Astrocyte of the spinal cord (primary cell): ENCODE measurements around the gene MGAT5B.
A peak's percentile ranks its signal among the peaks of the same experiment; 100 is the strongest.

Experiments used
- DNase-seq: peaks from one replicate; pipeline ENCODE4 v3.0.0; 2011; ENCODE audit warnings: low read depth, low spot score
- H3K4me3 ChIP-seq: 2 replicates; pipeline ENCODE4 v1.5.1; 2011; ENCODE audit warnings: low read depth, mild to moderate bottlenecking, low read length, moderate library complexity
- in situ Hi-C: cut with HindIII; loops from 2 replicates; pipeline ENCODE4 v1.10.0; 2017; ENCODE audit warnings: low sequenced_read_pairs
- TF ChIP-seq, protein P1 (sequence below): IDR thresholded peaks from 2 replicates; pipeline ENCODE4 v1.5.1; 2012; ENCODE audit warnings: low read depth, mild to moderate bottlenecking, low read length, inconsistent platforms

The MGAT5B gene

DNA sequence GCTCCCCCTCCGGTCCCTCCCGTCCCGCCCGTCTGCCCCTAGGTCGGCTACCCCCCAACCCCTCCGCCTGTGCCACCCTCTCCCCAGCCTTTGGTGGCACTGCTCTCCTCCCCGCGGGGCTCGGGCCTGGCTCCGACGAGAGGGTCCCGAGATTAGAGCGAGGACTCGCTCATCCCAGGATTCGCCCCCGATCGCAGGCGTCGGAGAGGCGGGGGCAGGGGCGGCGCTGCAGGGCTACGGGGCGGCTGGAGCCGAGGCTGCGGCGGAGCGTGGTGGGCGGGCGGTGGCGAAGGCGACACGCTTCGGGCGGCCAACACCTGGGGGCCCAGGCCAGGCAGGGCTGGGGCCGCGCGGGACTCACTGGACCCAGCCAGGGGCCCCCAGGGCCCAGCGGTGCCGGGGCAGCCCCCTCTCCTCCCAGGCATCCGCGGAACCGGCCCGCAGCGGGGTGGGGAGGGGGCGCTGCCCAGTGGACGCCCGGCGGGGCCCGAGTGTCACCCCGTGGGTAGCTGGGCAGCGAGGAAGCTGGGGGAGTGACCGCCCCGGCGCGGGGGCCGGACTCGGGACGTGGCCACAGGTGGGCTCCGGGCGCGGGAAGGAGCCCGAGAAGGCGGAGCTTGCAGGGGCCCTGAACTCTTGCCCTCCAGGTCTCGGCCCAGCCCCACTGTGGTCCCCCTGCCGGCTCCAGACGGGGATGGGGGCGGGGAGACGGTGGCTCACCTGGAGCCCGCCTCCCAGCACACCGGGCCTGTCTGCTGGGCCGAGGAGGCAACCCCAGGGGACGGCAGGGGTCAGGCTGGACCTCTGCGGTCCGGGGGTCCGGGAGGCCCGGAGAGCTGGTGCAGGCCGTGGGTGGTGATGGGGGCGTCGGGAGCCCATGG is 1.5 kb downstream of the MGAT5B start:
- peak overlapping the region; percentile 24 for H3K4me3 ChIP-seq
- TF ChIP-seq, protein P1, sequence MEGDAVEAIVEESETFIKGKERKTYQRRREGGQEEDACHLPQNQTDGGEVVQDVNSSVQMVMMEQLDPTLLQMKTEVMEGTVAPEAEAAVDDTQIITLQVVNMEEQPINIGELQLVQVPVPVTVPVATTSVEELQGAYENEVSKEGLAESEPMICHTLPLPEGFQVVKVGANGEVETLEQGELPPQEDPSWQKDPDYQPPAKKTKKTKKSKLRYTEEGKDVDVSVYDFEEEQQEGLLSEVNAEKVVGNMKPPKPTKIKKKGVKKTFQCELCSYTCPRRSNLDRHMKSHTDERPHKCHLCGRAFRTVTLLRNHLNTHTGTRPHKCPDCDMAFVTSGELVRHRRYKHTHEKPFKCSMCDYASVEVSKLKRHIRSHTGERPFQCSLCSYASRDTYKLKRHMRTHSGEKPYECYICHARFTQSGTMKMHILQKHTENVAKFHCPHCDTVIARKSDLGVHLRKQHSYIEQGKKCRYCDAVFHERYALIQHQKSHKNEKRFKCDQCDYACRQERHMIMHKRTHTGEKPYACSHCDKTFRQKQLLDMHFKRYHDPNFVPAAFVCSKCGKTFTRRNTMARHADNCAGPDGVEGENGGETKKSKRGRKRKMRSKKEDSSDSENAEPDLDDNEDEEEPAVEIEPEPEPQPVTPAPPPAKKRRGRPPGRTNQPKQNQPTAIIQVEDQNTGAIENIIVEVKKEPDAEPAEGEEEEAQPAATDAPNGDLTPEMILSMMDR: no peak
- no peak for DNase-seq
- in situ Hi-C loops: no loop called here

DNA sequence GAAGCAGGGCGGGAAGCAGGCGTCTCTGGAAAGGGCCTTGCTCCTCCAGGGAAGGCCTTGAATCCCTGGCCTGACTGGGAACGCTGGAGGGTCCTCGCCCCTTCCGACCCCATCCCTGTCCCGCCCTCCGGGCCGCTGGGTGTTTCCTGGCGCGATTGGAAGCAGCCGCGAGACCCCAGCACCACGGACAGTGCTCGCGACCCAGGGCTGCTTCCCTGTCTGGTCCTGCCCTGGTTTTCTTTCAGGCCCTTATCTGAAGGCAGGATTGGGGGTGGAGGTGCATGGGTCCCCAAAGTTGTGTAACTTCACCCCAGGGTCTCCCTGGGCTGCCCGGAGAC is 2.1 kb downstream of the MGAT5B start:
- H3K4me3 ChIP-seq: no peak overlapping the region
- TF ChIP-seq, protein P1: no peak
- in situ Hi-C loops: no loop called here
- DNase-seq: no peak

DNA sequence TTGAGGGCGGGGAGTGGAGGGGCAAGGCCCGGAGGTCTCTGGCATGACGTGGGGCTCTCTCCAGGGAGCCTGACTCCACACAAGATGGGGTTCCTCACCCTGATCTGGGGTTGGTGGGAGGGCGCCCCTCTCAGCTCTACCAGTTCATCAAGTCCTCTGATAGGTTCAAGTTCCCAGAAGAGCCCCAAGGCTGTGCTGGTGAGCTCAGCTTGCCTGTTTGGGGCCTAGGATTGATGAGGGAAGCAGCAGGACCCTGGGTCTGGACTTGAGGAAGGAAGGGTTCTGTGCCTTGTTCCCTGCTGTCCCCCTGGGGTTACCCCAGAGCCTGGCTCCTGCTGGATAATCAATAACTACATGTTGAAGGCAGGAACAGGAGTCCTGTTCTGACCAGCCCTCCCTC is 3.5 kb downstream of the MGAT5B start:
- no peak overlapping the region for H3K4me3 ChIP-seq
- in situ Hi-C loops: no loop called here
- DNase-seq: no peak
- TF ChIP-seq, protein P1: no peak

DNA sequence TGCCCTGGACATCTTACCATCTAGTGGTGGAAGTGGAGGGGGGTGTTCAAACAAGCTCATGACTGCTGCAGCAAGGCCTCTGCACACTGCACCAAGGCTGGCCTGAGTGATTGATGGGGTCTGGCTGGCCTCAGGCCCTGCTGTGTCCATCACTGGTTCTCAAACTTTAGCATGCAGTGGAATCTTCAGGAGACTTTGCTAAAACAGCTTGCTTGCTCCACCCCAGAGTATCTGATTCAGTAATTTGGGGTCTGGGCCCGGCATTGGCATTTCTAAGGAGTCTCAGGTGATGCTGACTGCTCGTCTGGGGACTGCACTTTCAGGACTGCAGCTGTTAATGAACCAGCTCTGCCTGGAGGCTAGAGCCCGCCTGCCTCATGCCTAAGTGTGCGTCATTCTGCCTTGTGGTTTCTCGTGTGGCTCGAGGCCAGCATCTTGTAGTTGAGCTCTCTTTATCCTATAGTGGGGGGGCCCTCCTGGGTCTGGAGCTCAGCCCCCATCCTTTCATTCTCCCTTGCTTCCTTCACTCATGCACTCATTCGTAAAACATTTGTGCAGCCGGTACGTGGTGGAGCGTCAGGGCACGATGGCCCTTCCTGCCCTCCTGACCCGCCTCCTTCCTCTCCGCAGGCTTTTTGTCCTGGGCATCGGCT is 4.1 kb downstream of the MGAT5B start:
- no peak overlapping the region for H3K4me3 ChIP-seq
- peak; percentile 96 for DNase-seq
- TF ChIP-seq, protein P1: no peak
- in situ Hi-C loops: no loop called here

DNA sequence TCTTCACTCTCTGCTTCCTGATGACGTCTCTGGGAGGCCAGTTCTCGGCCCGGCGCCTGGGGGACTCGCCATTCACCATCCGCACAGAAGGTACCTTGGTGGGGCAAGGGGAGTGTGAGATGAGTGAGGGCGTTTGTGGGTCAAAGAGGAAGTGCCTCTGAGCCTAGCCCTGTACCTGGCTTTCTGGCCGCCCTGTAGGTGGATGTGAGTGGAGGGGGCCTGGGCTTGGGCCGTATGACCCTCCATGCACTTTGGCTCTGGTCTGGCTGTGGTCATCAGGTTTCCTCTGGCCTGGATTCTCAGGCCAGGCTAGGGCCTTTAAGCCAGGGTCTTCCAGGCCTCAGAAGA is 4.6 kb downstream of the MGAT5B start:
- TF ChIP-seq, protein P1: no peak
- H3K4me3 ChIP-seq: no peak overlapping the region
- in situ Hi-C loops: no loop called here
- DNase-seq: no peak

DNA sequence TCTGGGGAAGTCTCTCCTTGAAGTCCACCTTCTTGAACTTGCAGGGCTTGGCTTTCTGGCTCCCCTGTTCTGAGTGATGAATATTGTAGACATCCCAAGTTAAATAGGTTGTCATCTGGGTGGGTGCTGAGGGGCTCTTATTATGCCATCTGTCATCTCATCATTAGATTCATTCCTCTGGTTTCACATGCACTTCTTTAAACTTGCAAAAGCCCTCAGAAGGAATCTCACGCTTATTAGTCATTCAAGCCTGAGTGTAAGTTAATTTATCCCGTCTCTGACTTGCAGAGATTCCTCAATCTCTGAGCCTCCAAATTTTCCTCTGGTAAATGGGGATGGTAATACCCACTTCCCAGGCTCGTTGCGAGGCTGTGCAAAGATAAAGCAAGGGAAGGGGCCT is 5.7 kb downstream of the MGAT5B start:
- TF ChIP-seq, protein P1: no peak
- no peak overlapping the region for H3K4me3 ChIP-seq
- no peak for DNase-seq
- in situ Hi-C loops: no loop called here
